ENCODE measurements around the gene IFI44L. TPM values are rescaled to one million over a fixed set of nuclear protein-coding genes. Genes with fewer than 3 reads are reported as not detected.

Gene IFI44L
- polyA plus RNA-seq, 1 of the 3 experiments (the other 2 are of a cell fraction), result 1.1 TPM

DNA sequence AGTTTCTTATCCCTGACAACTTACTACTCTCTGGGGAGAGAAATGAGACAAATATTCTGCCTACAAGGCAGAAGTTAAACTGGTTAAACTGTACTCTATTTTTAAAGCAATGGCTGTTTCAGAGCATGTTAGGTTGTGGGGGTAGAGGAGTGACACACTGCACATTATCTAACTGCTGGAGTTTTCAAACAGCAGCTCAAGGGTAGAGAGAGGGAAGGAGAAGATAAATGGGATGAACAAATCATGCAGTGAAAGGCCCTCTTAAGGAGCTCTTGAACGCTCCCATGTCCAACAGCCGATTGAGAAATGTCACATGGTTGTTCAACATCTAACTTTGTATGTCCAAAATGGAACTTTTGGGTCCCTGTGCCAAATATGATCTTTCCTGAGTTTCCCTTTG, 14.0 kb upstream of the IFI44L start:
- Histone ChIP-seq H3K9me3 (no peaks in the 10 kb centered on the region), H3K27ac (ENCODE audit: low read depth in 2 of 2, low read length in 1 of 2) (no peak overlapping the region), H3K4me1 (ENCODE audit: control insufficient read depth in 1 of 2, insufficient read depth in 2 of 2, low read depth in 1 of 2, low read length in 1 of 2) (peaks cover 0 to 5% of the 10 kb centered on the region in 2 experiments; a peak in 1 of 4 replicates), H2AFZ (ENCODE audit: low read depth) (no peak overlapping the region), H3K4me2 (no peak overlapping the region), H4K20me1 (ENCODE audit: insufficient read depth) (no peaks in the 10 kb centered on the region), H3K36me3 (replicated peaks in 1 of 2; ENCODE audit: control insufficient read depth in 1 of 2, insufficient read depth in 2 of 2, low read length in 1 of 2) (no peaks in the 10 kb centered on the region), H3K9me2 (no peaks in the 10 kb centered on the region), H3K27me3 (ENCODE audit: insufficient read depth) (no peaks in the 10 kb centered on the region), H3F3A (replicated peaks; ENCODE audit: insufficient read depth) (no peaks in the 10 kb centered on the region), H3K9ac (no peak overlapping the region), H3K4me3 (ENCODE audit: low read depth in 2 of 2, low read length in 1 of 2) (no peak overlapping the region), H3K79me2 (ENCODE audit: insufficient read depth) (no peaks in the 10 kb centered on the region)
- POLR2A ChIA-PET, result no interaction called here
- 100% methylated on average over 2 of the region's 2 CpGs for WGBS (ENCODE audit: low lambda C conversion rate)
- CTCF ChIA-PET, result interaction anchor here (0.7 to 12.9 kb wide), 23 partner anchors 9 to 602 kb away, joined by 3 to 207 read pairs (median 4); partner anchors contain the start of gene DNAJB4
- no peak for DNase-seq
- TF ChIP-seq SMC3 (IDR thresholded peaks at IDR 0.05; ENCODE audit: low read depth, low read length) (no peak), MEF2A (IDR thresholded peaks at IDR 0.05; ENCODE audit: borderline replicate concordance, low read depth) (no peak), POLR2AphosphoS5 (IDR thresholded peaks at IDR 0.05; ENCODE audit: low read depth, low read length) (no peak), FOSL2 (IDR thresholded peaks at IDR 0.05; ENCODE audit: borderline replicate concordance, low read depth) (no peak), FOXJ3 (CRISPR knock-in tag; IDR thresholded peaks at IDR 0.05) (no peak), GATA2 (CRISPR knock-in tag; IDR thresholded peaks at IDR 0.05) (no peak), YY1 (IDR thresholded peaks at IDR 0.05; ENCODE audit: low read depth) (no peak), GABPA (IDR thresholded peaks at IDR 0.05; ENCODE audit: low read depth) (no peak), RFX5 (IDR thresholded peaks at IDR 0.05; ENCODE audit: low read length) (no peak), RXRA (IDR thresholded peaks at IDR 0.05; ENCODE audit: borderline replicate concordance, low read depth) (no peak), SIN3A (IDR thresholded peaks at IDR 0.05; ENCODE audit: borderline replicate concordance, low read depth, low read length) (no peak), CHD2 (IDR thresholded peaks at IDR 0.05; ENCODE audit: low read length, partially characterized antibody) (no peak), EP300 (IDR thresholded peaks at IDR 0.05; ENCODE audit: borderline replicate concordance in 1 of 2, low read depth in 1 of 2, low read length in 1 of 2) (no peak)
- TF ChIP-seq, protein P1, sequence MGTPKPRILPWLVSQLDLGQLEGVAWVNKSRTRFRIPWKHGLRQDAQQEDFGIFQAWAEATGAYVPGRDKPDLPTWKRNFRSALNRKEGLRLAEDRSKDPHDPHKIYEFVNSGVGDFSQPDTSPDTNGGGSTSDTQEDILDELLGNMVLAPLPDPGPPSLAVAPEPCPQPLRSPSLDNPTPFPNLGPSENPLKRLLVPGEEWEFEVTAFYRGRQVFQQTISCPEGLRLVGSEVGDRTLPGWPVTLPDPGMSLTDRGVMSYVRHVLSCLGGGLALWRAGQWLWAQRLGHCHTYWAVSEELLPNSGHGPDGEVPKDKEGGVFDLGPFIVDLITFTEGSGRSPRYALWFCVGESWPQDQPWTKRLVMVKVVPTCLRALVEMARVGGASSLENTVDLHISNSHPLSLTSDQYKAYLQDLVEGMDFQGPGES (IDR thresholded peaks at IDR 0.05; ENCODE audit: low read depth, low read length), result no peak
- TF ChIP-seq, protein P2, sequence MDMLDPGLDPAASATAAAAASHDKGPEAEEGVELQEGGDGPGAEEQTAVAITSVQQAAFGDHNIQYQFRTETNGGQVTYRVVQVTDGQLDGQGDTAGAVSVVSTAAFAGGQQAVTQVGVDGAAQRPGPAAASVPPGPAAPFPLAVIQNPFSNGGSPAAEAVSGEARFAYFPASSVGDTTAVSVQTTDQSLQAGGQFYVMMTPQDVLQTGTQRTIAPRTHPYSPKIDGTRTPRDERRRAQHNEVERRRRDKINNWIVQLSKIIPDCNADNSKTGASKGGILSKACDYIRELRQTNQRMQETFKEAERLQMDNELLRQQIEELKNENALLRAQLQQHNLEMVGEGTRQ (IDR thresholded peaks at IDR 0.05; ENCODE audit: borderline replicate concordance, low read depth, low read length), result no peak
- TF ChIP-seq, protein P3, sequence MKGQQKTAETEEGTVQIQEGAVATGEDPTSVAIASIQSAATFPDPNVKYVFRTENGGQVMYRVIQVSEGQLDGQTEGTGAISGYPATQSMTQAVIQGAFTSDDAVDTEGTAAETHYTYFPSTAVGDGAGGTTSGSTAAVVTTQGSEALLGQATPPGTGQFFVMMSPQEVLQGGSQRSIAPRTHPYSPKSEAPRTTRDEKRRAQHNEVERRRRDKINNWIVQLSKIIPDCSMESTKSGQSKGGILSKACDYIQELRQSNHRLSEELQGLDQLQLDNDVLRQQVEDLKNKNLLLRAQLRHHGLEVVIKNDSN (IDR thresholded peaks at IDR 0.05; ENCODE audit: borderline replicate concordance, low read depth), result no peak

All from SK-N-SH (cell line).